ENCODE data around the gene FOXP1. TPM values are rescaled to one million over a fixed set of nuclear protein-coding genes. Genes with fewer than 3 reads are reported as not detected.

Gene FOXP1
- total and polyA plus RNA-seq, 2 experiments from 2014 or later, result 76.8 to 99.8 TPM

- H3K4me3 ChIP-seq, result no peak overlapping the region
- H2AFZ ChIP-seq, result no peak overlapping the region
- 60% methylated on average over 5 of the region's 5 CpGs for WGBS (ENCODE audit: low lambda C conversion rate, missing lambda C conversion rate)
- H3K9me3 ChIP-seq (ENCODE audit: low read depth), result no peaks in the 10 kb centered on the region
- H3K27ac ChIP-seq, result no peak overlapping the region
- H4K20me1 ChIP-seq (ENCODE audit: insufficient read depth, poor library complexity, severe bottlenecking), result no peaks in the 10 kb centered on the region
- TF ChIP-seq CTCF (IDR thresholded peaks at IDR 0.05; ENCODE audit: poor library complexity), result no peak
- H3K79me2 ChIP-seq, result peaks cover 46% of the 10 kb centered on the region
- H3K4me2 ChIP-seq, result no peak overlapping the region
- no peaks in the 10 kb centered on the region for H3K36me3 ChIP-seq (replicated peaks; ENCODE audit: insufficient read depth, low read depth)
- H3K27me3 ChIP-seq, result no peaks in the 10 kb centered on the region
- H3K9me2 ChIP-seq (replicated peaks; ENCODE audit: insufficient read depth), result no peaks in the 10 kb centered on the region
- no peak for DNase-seq (ENCODE audit: low spot score)
- H3K4me1 ChIP-seq (ENCODE audit: insufficient read depth), result no peaks in the 10 kb centered on the region
Observed at GRCh38 chr3:71370467-71370866, 213.1 kb downstream of the FOXP1 start.

- Histone ChIP-seq H3K27me3 (no peaks in the 10 kb centered on the region), H3K4me1 (ENCODE audit: insufficient read depth) (no peaks in the 10 kb centered on the region), H2AFZ (no peak overlapping the region), H3K9me2 (replicated peaks; ENCODE audit: insufficient read depth) (no peaks in the 10 kb centered on the region), H3K79me2 (peaks cover 43% of the 10 kb centered on the region), H3K4me2 (no peak overlapping the region), H3K4me3 (no peak overlapping the region), H3K36me3 (replicated peaks; ENCODE audit: insufficient read depth, low read depth) (no peaks in the 10 kb centered on the region), H3K9me3 (ENCODE audit: low read depth) (no peaks in the 10 kb centered on the region), H3K27ac (no peak overlapping the region), H4K20me1 (ENCODE audit: insufficient read depth, poor library complexity, severe bottlenecking) (no peaks in the 10 kb centered on the region)
- DNase-seq (ENCODE audit: low spot score), result no peak
- TF ChIP-seq EZH2phosphoT487 (IDR thresholded peaks at IDR 0.05; ENCODE audit: low read depth, severe bottlenecking, unreplicated experiment) (no peak), EZH2 (IDR thresholded peaks at IDR 0.05; ENCODE audit: borderline replicate concordance) (no peak), CTCF (IDR thresholded peaks at IDR 0.05; ENCODE audit: poor library complexity) (no peak)
- WGBS (ENCODE audit: low lambda C conversion rate, missing lambda C conversion rate), result 59% methylated on average over 6 of the region's 6 CpGs
Observed at GRCh38 chr3:71369701-71370391, 213.7 kb downstream of the FOXP1 start.

- H3K27ac ChIP-seq, result no peak overlapping the region
- no peaks in the 10 kb centered on the region for H3K36me3 ChIP-seq (replicated peaks; ENCODE audit: insufficient read depth, low read depth)
- 72% methylated on average over 8 of the region's 8 CpGs for WGBS (ENCODE audit: low lambda C conversion rate, missing lambda C conversion rate)
- peaks cover 34% of the 10 kb centered on the region for H3K79me2 ChIP-seq
- no peaks in the 10 kb centered on the region for H3K27me3 ChIP-seq
- no peak overlapping the region for H3K4me3 ChIP-seq
- no peaks in the 10 kb centered on the region for H3K4me1 ChIP-seq (ENCODE audit: insufficient read depth)
- DNase-seq (ENCODE audit: low spot score), result no peak
- no peaks in the 10 kb centered on the region for H4K20me1 ChIP-seq (ENCODE audit: insufficient read depth, poor library complexity, severe bottlenecking)
- no peaks in the 10 kb centered on the region for H3K9me2 ChIP-seq (replicated peaks; ENCODE audit: insufficient read depth)
- no peaks in the 10 kb centered on the region for H3K9me3 ChIP-seq (ENCODE audit: low read depth)
- no peak overlapping the region for H2AFZ ChIP-seq
- H3K4me2 ChIP-seq, result no peak overlapping the region
- TF ChIP-seq CTCF (IDR thresholded peaks at IDR 0.05; ENCODE audit: poor library complexity) (no peak), EZH2 (IDR thresholded peaks at IDR 0.05; ENCODE audit: borderline replicate concordance) (no peak), EZH2phosphoT487 (IDR thresholded peaks at IDR 0.05; ENCODE audit: low read depth, severe bottlenecking, unreplicated experiment) (no peak)
Observed at GRCh38 chr3:71366988-71367604, 216.4 kb downstream of the FOXP1 start.
